Osteoblast (primary cell): Measurements from ENCODE around the gene GCNT2. TPM values are rescaled to one million over a fixed set of nuclear protein-coding genes. Genes with fewer than 3 reads are reported as not detected.

Experiments used
- DNase-seq: peaks from one replicate; pipeline ENCODE4 v3.0.0; 2011; ENCODE audit warnings: low spot score, mixed read lengths; ENCODE audit not compliant: insufficient read length; ENCODE audit errors: missing footprints
- H2AFZ ChIP-seq: 2 replicates; pipeline ENCODE4 v1.6.0; 2011; ENCODE audit warnings: mild to moderate bottlenecking, low read length
- H3K27ac ChIP-seq: 2 replicates; pipeline ENCODE4 v1.5.1; 2011; ENCODE audit warnings: mild to moderate bottlenecking, low read depth, low read length, moderate library complexity
- H3K27me3 ChIP-seq: 2 replicates; pipeline ENCODE4 v1.6.0; 2012; ENCODE audit warnings: mild to moderate bottlenecking, control low read depth, inconsistent platforms, low read length, moderate library complexity; ENCODE audit not compliant: insufficient read depth
- H3K36me3 ChIP-seq: 2 replicates; pipeline ENCODE4 v1.5.1; 2011; ENCODE audit warnings: mild to moderate bottlenecking, low read length, control low read depth, moderate library complexity; ENCODE audit not compliant: insufficient read depth
- H3K4me1 ChIP-seq: 2 replicates; pipeline ENCODE4 v1.5.1; 2011; ENCODE audit warnings: mild to moderate bottlenecking, low read length, control low read depth, moderate library complexity; ENCODE audit not compliant: insufficient read depth
- H3K4me2 ChIP-seq: 2 replicates; pipeline ENCODE4 v1.6.0; 2011; ENCODE audit warnings: mild to moderate bottlenecking, low read length; ENCODE audit not compliant: insufficient read depth
- H3K4me3 ChIP-seq: fragments of 200-600 bp; sonication (generic); 3 replicates; pipeline ENCODE4 v1.5.1; 2012; ENCODE audit warnings: mild to moderate bottlenecking, low read length, inconsistent platforms; ENCODE audit not compliant: insufficient read depth
- H3K79me2 ChIP-seq: 2 replicates; pipeline ENCODE4 v1.6.0; 2012; ENCODE audit warnings: mild to moderate bottlenecking, low read length, control low read depth, inconsistent platforms; ENCODE audit not compliant: insufficient read depth
- H3K9me3 ChIP-seq: 2 replicates; pipeline ENCODE4 v1.5.1; 2011; ENCODE audit warnings: low read depth, low read length, control low read depth
- H4K20me1 ChIP-seq: 2 replicates; pipeline ENCODE4 v1.6.0; 2012; ENCODE audit warnings: mild to moderate bottlenecking, low read length, control low read depth; ENCODE audit not compliant: insufficient read depth
- CTCF ChIP-seq: IDR thresholded peaks from 2 replicates; pipeline ENCODE4 v1.5.1; 2011; ENCODE audit warnings: mild to moderate bottlenecking, low read depth, low read length, moderate library complexity; ENCODE audit errors: extremely low read depth
- total RNA-seq: library from RNA; depleted of rRNA; stranded (reverse); fragments of >200 nt; gene quantifications from 2 replicates; pipeline ENCODE4 v1.2.3, GENCODE V29; 2012

GCNT2 gene
- total RNA-seq, 1 donor: 0.72 TPM

- Histone ChIP-seq H3K79me2 (no peaks in the 10 kb centered on the region), H3K27me3 (peaks cover 7% of the 10 kb centered on the region), H3K36me3 (no peaks in the 10 kb centered on the region), H3K9me3 (no peaks in the 10 kb centered on the region), H3K27ac (no peak overlapping the region), H3K4me1 (no peaks in the 10 kb centered on the region), H3K4me2 (no peak overlapping the region), H2AFZ (no peak overlapping the region), H3K4me3 (no peak overlapping the region), H4K20me1 (no peaks in the 10 kb centered on the region)
- no peak for TF ChIP-seq CTCF
- DNase-seq: no peak
These were observed 68.8 kb downstream of the GCNT2 start for GRCh38 chr6:10589983-10590382.

GRCh38 chr6:10591422-10592160, 70.4 kb downstream of the GCNT2 start:
- no peak overlapping the region for H3K4me2 ChIP-seq
- no peaks in the 10 kb centered on the region for H3K36me3 ChIP-seq
- no peak overlapping the region for H3K4me3 ChIP-seq
- no peak overlapping the region for H3K27ac ChIP-seq
- no peaks in the 10 kb centered on the region for H3K79me2 ChIP-seq
- H3K27me3 ChIP-seq: no peaks in the 10 kb centered on the region
- no peak for DNase-seq
- no peak for TF ChIP-seq CTCF
- no peak overlapping the region for H2AFZ ChIP-seq
- no peaks in the 10 kb centered on the region for H4K20me1 ChIP-seq
- H3K9me3 ChIP-seq: no peaks in the 10 kb centered on the region
- H3K4me1 ChIP-seq: no peaks in the 10 kb centered on the region

GRCh38 chr6:10595731-10596664, 74.8 kb downstream of the GCNT2 start:
- Histone ChIP-seq H3K27ac (no peak overlapping the region), H3K36me3 (no peaks in the 10 kb centered on the region), H2AFZ (no peak overlapping the region), H3K79me2 (no peaks in the 10 kb centered on the region), H3K4me3 (no peak overlapping the region), H4K20me1 (no peaks in the 10 kb centered on the region), H3K27me3 (no peaks in the 10 kb centered on the region), H3K4me2 (no peak overlapping the region), H3K9me3 (no peaks in the 10 kb centered on the region), H3K4me1 (no peaks in the 10 kb centered on the region)
- no peak for DNase-seq
- no peak for TF ChIP-seq CTCF

GRCh38 chr6:10597499-10598001, 76.4 kb downstream of the GCNT2 start:
- Histone ChIP-seq H3K27me3 (no peaks in the 10 kb centered on the region), H3K27ac (no peak overlapping the region), H3K4me1 (no peaks in the 10 kb centered on the region), H4K20me1 (no peaks in the 10 kb centered on the region), H3K79me2 (no peaks in the 10 kb centered on the region), H3K36me3 (no peaks in the 10 kb centered on the region), H3K4me2 (no peak overlapping the region), H2AFZ (no peak overlapping the region), H3K4me3 (no peak overlapping the region), H3K9me3 (no peaks in the 10 kb centered on the region)
- DNase-seq: no peak
- TF ChIP-seq CTCF: no peak
